SK-N-MC (cell line): ENCODE results near the gene MLIP.

Experiments used
- EZH2 ChIP-seq: fragments of 200-600 bp; sonication (generic); IDR thresholded peaks from one replicate; pipeline ENCODE4 v1.6.1; 2017; ENCODE audit warnings: antibody characterized with exemption
- POLR2AphosphoS5 ChIP-seq: IDR thresholded peaks from 2 replicates; pipeline ENCODE4 v1.6.1; 2012; ENCODE audit warnings: mild to moderate bottlenecking, low read depth, low read length, borderline replicate concordance

GRCh38 chr6:54138795-54139194, 27.6 kb downstream of the MLIP start:
- TF ChIP-seq POLR2AphosphoS5 = no peak
- no peak for TF ChIP-seq EZH2
